GM18517 (cell line): Measurements from ENCODE around the gene CACNA2D3.
"Not testable (repeated sequence)": the region's sequence is repeated elsewhere in the genome, so short reads cannot be mapped to it uniquely, and the experiment has no call there.

ENCODE experiments used
- ATAC-seq: cut with Tn5 transposase; IDR thresholded peaks from one replicate; pipeline ENCODE4 v1.9.1; 2021; ENCODE audit warnings: mild to moderate bottlenecking, moderate library complexity; ENCODE audit not compliant: unreplicated experiment

The CACNA2D3 gene

GRCh38 chr3:54970895-54971294 is 848.5 kb downstream of the CACNA2D3 start:
- ATAC-seq: no peak

GRCh38 chr3:54977439-54977838 is 855.1 kb downstream of the CACNA2D3 start:
- ATAC-seq: no peak

DNA sequence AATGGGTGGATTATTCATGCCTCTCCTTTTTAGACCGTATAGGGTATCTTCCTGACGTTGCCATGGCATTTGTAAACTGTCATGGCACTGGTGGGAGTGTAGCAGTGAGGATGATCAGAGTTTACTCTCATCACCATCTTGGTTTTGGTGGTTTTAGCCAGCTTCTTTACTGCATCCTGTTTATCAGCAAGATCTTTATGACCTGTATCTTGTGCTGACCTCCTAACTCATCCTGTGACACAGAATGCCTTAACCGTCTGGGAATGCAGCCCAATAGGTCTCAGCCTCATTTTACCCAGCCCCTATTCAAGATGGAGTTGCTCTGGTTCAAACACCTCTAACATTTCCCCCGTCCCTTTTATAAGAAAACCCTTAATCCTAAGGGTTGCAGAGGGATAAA is 855.6 kb downstream of the CACNA2D3 start:
- ATAC-seq: not testable (repeated sequence)

DNA sequence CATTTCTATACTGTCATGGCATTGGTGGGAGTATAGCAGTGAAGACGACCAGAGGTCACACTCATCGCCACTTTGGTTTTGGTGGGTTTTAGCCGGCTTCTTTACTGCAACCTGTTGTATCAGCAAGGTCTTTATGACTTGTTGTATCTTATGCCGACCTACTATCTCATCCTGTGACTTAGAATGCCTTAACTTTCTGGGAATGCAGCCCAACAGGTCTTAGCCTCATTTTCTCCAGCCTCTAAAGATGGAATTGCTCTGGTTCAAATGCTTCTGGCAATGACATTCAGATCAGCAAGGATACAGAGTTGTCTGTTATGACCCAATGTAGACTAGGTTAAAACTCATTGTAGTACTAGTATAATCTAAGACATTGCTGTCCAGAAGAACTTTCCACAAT is 860.5 kb downstream of the CACNA2D3 start:
- ATAC-seq: no peak

GRCh38 chr3:54983266-54984099 is 861.1 kb downstream of the CACNA2D3 start:
- no peak for ATAC-seq

GRCh38 chr3:54985856-54986255 is 863.5 kb downstream of the CACNA2D3 start:
- no peak for ATAC-seq

- ATAC-seq: no peak
These were observed 863.9 kb downstream of the CACNA2D3 start for GRCh38 chr3:54986294-54986693.

DNA sequence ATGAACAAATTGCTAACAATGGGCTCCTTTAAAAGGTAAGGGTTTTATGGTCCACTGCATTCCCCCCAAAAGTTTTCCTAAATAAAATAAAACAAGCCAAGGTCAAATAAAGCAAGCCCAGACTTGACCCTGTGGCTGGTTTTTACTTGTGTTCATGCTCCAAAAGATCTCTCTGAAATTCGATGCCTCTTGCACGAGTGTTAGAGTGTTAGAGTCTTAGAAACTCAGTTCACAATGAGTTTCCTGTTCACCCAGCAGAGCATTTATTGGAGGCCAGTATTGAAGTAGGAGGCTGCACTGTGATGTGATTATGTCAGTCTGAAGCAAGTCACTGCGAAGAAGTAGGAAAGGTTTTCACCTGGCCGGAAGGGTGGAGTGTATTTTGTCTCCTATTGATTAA is 865.4 kb downstream of the CACNA2D3 start:
- ATAC-seq: no peak

GRCh38 chr3:54988302-54988837 is 866.0 kb downstream of the CACNA2D3 start:
- no peak for ATAC-seq

- ATAC-seq: no peak
These were observed 866.7 kb downstream of the CACNA2D3 start for GRCh38 chr3:54988838-54989630.

DNA sequence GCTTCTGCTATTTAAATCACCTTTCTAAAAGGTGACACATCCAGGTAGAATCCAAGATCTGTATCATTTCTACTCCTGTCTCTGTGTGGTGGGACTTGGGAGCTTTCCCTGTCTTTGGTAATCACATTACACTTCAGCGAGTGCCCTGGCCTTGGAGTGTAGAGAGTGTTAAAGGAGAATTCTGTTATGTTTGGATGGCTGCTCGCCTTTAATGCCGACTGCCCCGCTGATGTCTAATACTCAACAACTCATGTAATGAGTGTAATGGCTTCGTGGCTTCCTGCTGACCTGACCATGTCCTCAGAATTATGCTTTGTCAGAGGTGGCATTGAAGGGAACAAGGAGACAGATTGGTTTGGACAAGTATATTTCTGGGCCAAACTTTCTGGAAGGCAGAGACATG is 871.8 kb downstream of the CACNA2D3 start:
- no peak for ATAC-seq

GRCh38 chr3:54999159-54999558 is 876.8 kb downstream of the CACNA2D3 start:
- no peak for ATAC-seq

DNA sequence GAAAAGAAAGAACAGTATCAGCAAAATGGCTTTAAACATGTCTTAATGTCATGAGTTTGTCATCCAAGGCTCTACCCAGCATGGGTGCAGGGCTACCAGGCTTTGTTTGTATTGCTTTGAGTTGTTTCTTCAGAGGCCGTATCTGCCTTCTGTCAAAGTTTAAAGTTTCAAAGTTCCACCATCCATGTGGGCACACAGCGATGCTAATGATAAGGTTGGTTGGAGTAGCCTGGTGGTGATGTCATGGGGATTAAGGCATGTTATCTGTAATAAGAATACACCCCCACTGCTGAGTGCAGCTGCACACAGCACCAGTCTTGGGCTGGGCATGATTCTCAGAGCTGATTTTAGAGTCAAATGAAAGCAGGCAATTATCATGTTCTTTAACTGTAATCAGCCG is 877.5 kb downstream of the CACNA2D3 start:
- ATAC-seq: no peak

- no peak for ATAC-seq
These were observed 878.2 kb downstream of the CACNA2D3 start for GRCh38 chr3:55000546-55000945.

DNA sequence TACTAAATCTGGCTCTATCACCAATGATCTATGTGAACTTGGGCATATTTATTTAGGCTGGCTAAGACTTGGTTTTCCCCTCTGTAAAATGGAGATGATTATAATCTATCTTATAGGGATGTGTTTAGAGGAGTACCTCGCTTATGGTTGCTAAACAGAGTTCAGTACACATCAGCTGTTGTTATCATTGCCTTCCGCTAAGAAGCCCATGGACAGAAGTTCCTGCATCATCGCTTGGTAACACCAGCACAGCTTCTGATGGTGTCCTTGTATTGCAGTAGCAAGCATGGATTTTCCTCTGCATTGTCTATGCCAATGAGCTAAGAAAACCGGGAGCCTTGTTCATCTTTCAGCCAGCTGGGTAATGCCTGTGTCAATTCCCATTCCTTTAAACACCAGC is 878.6 kb downstream of the CACNA2D3 start:
- ATAC-seq: no peak

GRCh38 chr3:55002416-55002930 is 880.1 kb downstream of the CACNA2D3 start:
- no peak for ATAC-seq

DNA sequence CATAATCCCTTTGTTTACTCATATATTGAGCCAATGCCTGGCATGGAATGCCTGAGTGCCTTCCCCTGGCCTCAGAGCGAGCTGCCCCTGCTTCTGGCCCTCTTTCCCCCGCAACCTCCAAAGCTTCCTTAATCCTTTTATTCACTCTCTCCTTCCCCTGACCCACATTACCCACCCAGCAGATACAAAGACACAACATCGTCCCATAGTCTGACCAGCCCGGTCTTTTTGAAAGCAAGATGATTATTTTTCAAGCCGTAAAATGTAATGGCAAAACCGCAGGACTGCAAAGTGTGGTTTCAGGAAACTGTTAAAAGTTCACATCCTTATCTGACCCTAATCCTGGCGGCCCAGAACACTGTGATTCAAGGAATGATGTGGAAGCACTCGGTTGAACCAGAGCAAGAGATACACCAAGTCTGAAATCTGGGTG is 883.9 kb downstream of the CACNA2D3 start:
- ATAC-seq: no peak

GRCh38 chr3:55007971-55008370 is 885.6 kb downstream of the CACNA2D3 start:
- ATAC-seq: no peak

DNA sequence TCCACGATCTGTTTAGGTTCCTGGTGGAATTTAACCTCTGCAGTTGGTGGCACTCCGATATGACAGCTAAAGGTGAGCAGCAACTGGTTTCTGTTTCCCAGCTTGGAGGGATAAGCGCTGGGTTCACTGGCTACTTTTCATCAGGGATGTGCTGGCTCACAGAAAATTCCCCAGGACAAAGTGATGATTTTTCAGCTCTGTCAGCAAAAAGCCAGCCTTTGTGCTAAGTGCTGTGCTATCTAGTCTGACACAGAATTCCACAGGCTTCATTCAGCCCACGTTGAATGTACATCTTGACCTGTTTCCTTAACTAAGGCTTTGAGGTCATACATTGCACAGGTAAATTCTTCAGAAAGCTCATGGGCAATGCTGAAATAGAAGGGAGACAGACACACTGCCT is 887.0 kb downstream of the CACNA2D3 start:
- no peak for ATAC-seq

DNA sequence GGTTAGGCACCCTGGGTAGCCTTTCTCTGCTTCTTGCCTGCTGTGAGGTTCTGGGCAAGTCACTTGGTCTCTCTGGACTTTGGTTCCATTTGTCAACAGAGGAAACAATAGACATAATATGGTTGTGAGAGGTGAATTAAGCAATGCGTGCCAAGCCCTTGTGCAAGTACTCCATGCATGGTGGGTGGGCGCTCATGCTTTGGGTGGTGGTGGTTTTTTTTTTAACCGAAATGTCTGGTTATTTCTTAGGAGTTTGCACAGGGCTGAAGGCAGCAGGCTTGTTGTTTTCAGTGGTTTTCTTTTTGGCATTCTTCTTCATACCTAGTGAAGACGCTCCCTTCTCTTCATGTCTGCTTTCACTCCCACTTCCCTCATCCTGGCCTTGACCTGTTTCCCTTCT is 889.7 kb downstream of the CACNA2D3 start:
- no peak for ATAC-seq

GRCh38 chr3:55013145-55013925 is 891.0 kb downstream of the CACNA2D3 start:
- ATAC-seq: no peak
